ENCODE results near the gene TUBB6. TPM values are rescaled to one million over a fixed set of nuclear protein-coding genes. Genes with fewer than 3 reads are reported as not detected.
A peak's percentile ranks its signal among the peaks of the same experiment; 100 is the strongest.

The TUBB6 gene
- polyA plus RNA-seq, 3 donors = 45.1 to 77.6 (median 60.6) TPM

- DNase-seq (ENCODE audit: extremely low read depth in 1 of 11, low read depth in 9 of 11, low spot score in 4 of 11) = no peak
Measured at GRCh38 chr18:12305930-12306629, 2.0 kb upstream of the TUBB6 start.

- peak in 3 of 11 donors; percentile 26 to 37 (median 29) for DNase-seq (ENCODE audit: extremely low read depth in 1 of 11, low read depth in 9 of 11, low spot score in 4 of 11)
Measured at GRCh38 chr18:12306752-12307700, 1.0 kb upstream of the TUBB6 start.

GRCh38 chr18:12308386-12309100 is 502 bp downstream of the TUBB6 start:
- DNase-seq (ENCODE audit: extremely low read depth in 1 of 11, low read depth in 9 of 11, low spot score in 4 of 11) = peak in 4 of 11 donors; percentile 46 to 54 (median 51)

GRCh38 chr18:12309683-12310198 is 1.7 kb downstream of the TUBB6 start:
- DNase-seq (ENCODE audit: extremely low read depth in 1 of 11, low read depth in 9 of 11, low spot score in 4 of 11) = no peak

GRCh38 chr18:12310762-12311161 is 2.7 kb downstream of the TUBB6 start:
- no peak for DNase-seq (ENCODE audit: extremely low read depth in 1 of 11, low read depth in 9 of 11, low spot score in 4 of 11)

- DNase-seq (ENCODE audit: extremely low read depth in 1 of 11, low read depth in 9 of 11, low spot score in 4 of 11) = no peak
Measured at GRCh38 chr18:12312976-12313375, 4.9 kb downstream of the TUBB6 start.

- DNase-seq (ENCODE audit: extremely low read depth in 1 of 11, low read depth in 9 of 11, low spot score in 4 of 11) = no peak
Measured at GRCh38 chr18:12313530-12314245, 5.6 kb downstream of the TUBB6 start.

- no peak for DNase-seq (ENCODE audit: extremely low read depth in 1 of 11, low read depth in 9 of 11, low spot score in 4 of 11)
Measured at GRCh38 chr18:12314591-12315305, 6.7 kb downstream of the TUBB6 start.

GRCh38 chr18:12315490-12315889 is 7.4 kb downstream of the TUBB6 start:
- no peak for DNase-seq (ENCODE audit: extremely low read depth in 1 of 11, low read depth in 9 of 11, low spot score in 4 of 11)

GRCh38 chr18:12315911-12316310 is 7.9 kb downstream of the TUBB6 start:
- DNase-seq (ENCODE audit: extremely low read depth in 1 of 11, low read depth in 9 of 11, low spot score in 4 of 11) = no peak

- no peak for DNase-seq (ENCODE audit: extremely low read depth in 1 of 11, low read depth in 9 of 11, low spot score in 4 of 11)
Measured at GRCh38 chr18:12317664-12318333, 9.8 kb downstream of the TUBB6 start.

- DNase-seq (ENCODE audit: extremely low read depth in 1 of 11, low read depth in 9 of 11, low spot score in 4 of 11) = no peak
Measured at GRCh38 chr18:12318334-12318697, 10.3 kb downstream of the TUBB6 start.

- no peak for DNase-seq (ENCODE audit: extremely low read depth in 1 of 11, low read depth in 9 of 11, low spot score in 4 of 11)
Measured at GRCh38 chr18:12318857-12319256, 10.8 kb downstream of the TUBB6 start.

GRCh38 chr18:12321333-12321732 is 13.3 kb downstream of the TUBB6 start:
- DNase-seq (ENCODE audit: extremely low read depth in 1 of 11, low read depth in 9 of 11, low spot score in 4 of 11) = peak in 1 of 11 donors; percentile 21

- DNase-seq (ENCODE audit: extremely low read depth in 1 of 11, low read depth in 9 of 11, low spot score in 4 of 11) = no peak
Measured at GRCh38 chr18:12324991-12325725, 17.1 kb downstream of the TUBB6 start.

- DNase-seq (ENCODE audit: extremely low read depth in 1 of 11, low read depth in 9 of 11, low spot score in 4 of 11) = no peak
Measured at GRCh38 chr18:12325726-12326245, 17.7 kb downstream of the TUBB6 start.
